SU-DHL-6 (cell line): ENCODE results near the gene SNX10.

Experiments
- EZH2phosphoT487 ChIP-seq: fragments of 200-600 bp; sonication (generic), shearing (Covaris generic); conservative IDR thresholded peaks from 2 replicates; pipeline ENCODE4 v1.6.1; 2018; ENCODE audit warnings: mild to moderate bottlenecking, antibody characterized with exemption, low read length, moderate library complexity, mixed read lengths
- TF ChIP-seq, protein P1 (sequence below): fragments of 200-600 bp; sonication (generic); IDR thresholded peaks from one replicate; pipeline ENCODE4 v1.5.1; 2017; ENCODE audit warnings: antibody characterized with exemption, mild to moderate bottlenecking, low read length, moderate library complexity; ENCODE audit not compliant: insufficient read depth, poor library complexity, severe bottlenecking

DNA sequence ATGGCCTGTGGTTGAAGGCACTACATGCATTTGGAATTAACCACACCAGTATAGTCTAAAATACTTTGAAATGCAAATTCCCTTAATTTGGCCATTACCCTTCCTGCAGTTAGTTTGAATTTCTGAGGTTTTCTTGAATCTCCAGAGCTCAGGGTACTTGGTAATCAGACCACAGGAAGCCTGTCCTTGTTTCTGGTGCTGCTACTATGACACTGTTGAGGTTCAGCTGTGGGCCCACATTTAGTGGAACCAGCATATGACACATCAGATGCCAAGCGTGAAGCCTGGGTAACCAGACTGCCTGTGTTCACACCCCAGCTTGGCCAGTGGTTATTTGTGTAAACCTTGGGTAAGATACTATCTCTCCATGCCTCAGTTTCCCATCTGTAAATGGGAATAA is 124.3 kb downstream of the SNX10 start:
- TF ChIP-seq, protein P1, sequence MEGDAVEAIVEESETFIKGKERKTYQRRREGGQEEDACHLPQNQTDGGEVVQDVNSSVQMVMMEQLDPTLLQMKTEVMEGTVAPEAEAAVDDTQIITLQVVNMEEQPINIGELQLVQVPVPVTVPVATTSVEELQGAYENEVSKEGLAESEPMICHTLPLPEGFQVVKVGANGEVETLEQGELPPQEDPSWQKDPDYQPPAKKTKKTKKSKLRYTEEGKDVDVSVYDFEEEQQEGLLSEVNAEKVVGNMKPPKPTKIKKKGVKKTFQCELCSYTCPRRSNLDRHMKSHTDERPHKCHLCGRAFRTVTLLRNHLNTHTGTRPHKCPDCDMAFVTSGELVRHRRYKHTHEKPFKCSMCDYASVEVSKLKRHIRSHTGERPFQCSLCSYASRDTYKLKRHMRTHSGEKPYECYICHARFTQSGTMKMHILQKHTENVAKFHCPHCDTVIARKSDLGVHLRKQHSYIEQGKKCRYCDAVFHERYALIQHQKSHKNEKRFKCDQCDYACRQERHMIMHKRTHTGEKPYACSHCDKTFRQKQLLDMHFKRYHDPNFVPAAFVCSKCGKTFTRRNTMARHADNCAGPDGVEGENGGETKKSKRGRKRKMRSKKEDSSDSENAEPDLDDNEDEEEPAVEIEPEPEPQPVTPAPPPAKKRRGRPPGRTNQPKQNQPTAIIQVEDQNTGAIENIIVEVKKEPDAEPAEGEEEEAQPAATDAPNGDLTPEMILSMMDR = no peak
- TF ChIP-seq EZH2phosphoT487 = no peak
